HL-60 (cell line): Measurements from ENCODE around the gene MEOX1.
A peak's percentile ranks its signal among the peaks of the same experiment; 100 is the strongest.

Experiments
- DNase-seq, 2 experiments: peaks; one replicate each; pipeline ENCODE4 v3.0.0-alpha.2; 2010 to 2020; ENCODE audit warnings: low read depth in 1 of 2, low spot score in 1 of 2
- H3K27ac ChIP-seq: fragments of 250-450 bp; sonication (Bioruptor Pico); replicated peaks from 2 replicates; pipeline ENCODE4 v1.5.1; 2020; ENCODE audit warnings: mild to moderate bottlenecking, moderate library complexity
- H3K27me3 ChIP-seq: fragments of 250-450 bp; sonication (Bioruptor Pico); 2 replicates; pipeline ENCODE4 v1.5.1; 2021; ENCODE audit warnings: mild to moderate bottlenecking, moderate library complexity; ENCODE audit not compliant: insufficient read depth, poor library complexity, severe bottlenecking
- H3K4me3 ChIP-seq: replicated peaks from 2 replicates; pipeline ENCODE4 v1.5.1; 2011; ENCODE audit warnings: mild to moderate bottlenecking, control low read depth, low read length; ENCODE audit not compliant: insufficient read depth
- GABPA ChIP-seq: IDR thresholded peaks from 2 replicates; pipeline ENCODE4 v1.6.1; 2012; ENCODE audit warnings: low read depth
- POLR2AphosphoS5 ChIP-seq: IDR thresholded peaks from 2 replicates; pipeline ENCODE4 v1.6.1; 2012; ENCODE audit warnings: low read depth
- SPI1 ChIP-seq: IDR thresholded peaks from 2 replicates; pipeline ENCODE4 v1.6.1; 2012; ENCODE audit warnings: low read depth, mild to moderate bottlenecking, borderline replicate concordance
- TF ChIP-seq, protein P1 (sequence below): IDR thresholded peaks from 2 replicates; pipeline ENCODE4 v1.6.1; 2012; ENCODE audit warnings: low read depth; ENCODE audit not compliant: insufficient replicate concordance
- TF ChIP-seq, protein P2 (sequence below): IDR thresholded peaks from one replicate; pipeline ENCODE4 v1.5.1; 2011; ENCODE audit warnings: low read length, control low read depth, inconsistent platforms; ENCODE audit not compliant: insufficient read depth

MEOX1 gene

DNA sequence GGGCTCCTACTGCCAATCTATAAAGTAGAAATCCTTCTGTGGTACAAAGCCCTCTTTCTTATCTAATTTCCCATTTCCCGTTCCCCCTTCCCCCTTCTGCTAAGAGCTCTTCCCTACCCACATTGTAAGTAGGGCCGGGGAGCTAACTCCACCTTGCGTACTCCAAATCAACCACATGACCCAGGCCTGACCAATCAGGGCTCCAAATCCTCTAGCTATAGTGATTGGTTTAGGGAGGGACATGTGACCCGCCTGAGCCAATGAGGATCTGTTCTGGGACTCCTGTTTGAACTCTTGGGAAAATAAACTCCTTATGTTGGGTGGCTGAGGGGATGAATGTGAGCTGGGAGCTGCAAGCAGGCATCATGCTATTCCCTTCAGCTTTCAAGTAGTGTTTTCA lies 40.9 kb upstream of the MEOX1 start:
- H3K27me3 ChIP-seq, result peaks cover 17% of the 10 kb centered on the region
- H3K27ac ChIP-seq, result no peak overlapping the region
- DNase-seq, result peak in 1 of 2 experiments; percentile 23

DNA sequence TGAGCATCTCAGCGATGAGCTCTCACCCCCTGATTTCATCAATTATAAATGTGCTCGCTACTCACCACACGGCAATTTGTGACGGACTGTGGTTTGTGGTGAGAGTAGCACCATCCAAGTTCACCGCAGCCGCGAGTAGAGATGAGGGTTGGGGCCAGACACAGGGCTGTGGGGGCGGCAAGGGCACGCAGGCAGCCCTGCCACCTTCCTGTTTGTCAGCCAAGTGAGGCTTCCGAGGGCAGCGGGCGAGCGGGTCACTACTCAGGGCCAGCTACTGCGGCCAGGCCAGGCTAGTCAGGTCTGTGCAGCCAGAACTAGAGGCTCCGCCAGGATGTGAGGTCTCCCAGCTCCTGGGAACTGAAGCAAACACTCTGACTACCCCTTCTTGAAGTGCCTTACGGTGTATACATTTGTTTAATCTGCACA lies 39.6 kb upstream of the MEOX1 start:
- DNase-seq, result peak; percentile 40 to 70
- no peak for TF ChIP-seq GABPA
- peak; percentile 95 for TF ChIP-seq POLR2AphosphoS5
- Histone ChIP-seq H3K27me3 (peaks cover 15% of the 10 kb centered on the region), H3K4me3 (no peak overlapping the region), H3K27ac (no peak overlapping the region)

More for the DNA sequence above, 40.9 kb upstream of the MEOX1 start:
- no peak for TF ChIP-seq SPI1
- TF ChIP-seq, protein P1, sequence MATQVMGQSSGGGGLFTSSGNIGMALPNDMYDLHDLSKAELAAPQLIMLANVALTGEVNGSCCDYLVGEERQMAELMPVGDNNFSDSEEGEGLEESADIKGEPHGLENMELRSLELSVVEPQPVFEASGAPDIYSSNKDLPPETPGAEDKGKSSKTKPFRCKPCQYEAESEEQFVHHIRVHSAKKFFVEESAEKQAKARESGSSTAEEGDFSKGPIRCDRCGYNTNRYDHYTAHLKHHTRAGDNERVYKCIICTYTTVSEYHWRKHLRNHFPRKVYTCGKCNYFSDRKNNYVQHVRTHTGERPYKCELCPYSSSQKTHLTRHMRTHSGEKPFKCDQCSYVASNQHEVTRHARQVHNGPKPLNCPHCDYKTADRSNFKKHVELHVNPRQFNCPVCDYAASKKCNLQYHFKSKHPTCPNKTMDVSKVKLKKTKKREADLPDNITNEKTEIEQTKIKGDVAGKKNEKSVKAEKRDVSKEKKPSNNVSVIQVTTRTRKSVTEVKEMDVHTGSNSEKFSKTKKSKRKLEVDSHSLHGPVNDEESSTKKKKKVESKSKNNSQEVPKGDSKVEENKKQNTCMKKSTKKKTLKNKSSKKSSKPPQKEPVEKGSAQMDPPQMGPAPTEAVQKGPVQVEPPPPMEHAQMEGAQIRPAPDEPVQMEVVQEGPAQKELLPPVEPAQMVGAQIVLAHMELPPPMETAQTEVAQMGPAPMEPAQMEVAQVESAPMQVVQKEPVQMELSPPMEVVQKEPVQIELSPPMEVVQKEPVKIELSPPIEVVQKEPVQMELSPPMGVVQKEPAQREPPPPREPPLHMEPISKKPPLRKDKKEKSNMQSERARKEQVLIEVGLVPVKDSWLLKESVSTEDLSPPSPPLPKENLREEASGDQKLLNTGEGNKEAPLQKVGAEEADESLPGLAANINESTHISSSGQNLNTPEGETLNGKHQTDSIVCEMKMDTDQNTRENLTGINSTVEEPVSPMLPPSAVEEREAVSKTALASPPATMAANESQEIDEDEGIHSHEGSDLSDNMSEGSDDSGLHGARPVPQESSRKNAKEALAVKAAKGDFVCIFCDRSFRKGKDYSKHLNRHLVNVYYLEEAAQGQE, result no peak
- TF ChIP-seq, protein P2, sequence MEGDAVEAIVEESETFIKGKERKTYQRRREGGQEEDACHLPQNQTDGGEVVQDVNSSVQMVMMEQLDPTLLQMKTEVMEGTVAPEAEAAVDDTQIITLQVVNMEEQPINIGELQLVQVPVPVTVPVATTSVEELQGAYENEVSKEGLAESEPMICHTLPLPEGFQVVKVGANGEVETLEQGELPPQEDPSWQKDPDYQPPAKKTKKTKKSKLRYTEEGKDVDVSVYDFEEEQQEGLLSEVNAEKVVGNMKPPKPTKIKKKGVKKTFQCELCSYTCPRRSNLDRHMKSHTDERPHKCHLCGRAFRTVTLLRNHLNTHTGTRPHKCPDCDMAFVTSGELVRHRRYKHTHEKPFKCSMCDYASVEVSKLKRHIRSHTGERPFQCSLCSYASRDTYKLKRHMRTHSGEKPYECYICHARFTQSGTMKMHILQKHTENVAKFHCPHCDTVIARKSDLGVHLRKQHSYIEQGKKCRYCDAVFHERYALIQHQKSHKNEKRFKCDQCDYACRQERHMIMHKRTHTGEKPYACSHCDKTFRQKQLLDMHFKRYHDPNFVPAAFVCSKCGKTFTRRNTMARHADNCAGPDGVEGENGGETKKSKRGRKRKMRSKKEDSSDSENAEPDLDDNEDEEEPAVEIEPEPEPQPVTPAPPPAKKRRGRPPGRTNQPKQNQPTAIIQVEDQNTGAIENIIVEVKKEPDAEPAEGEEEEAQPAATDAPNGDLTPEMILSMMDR, result no peak
- TF ChIP-seq POLR2AphosphoS5, result no peak
- TF ChIP-seq GABPA, result no peak
- no peak overlapping the region for H3K4me3 ChIP-seq

DNA sequence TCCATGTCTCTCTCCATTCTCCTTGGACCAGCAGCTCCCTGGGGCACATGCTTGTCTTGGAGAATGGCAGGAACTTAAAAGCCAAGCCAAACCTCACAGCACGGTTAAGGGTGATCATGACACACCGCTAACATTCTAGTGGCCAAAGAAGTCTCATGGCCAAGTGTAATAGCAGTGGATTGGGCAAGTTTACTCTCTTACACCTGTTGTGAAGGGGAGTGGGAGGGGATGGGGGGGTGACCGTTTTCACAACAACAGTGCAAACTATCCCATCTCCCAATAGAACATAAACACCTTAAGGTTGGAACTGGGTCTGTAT lies 37.7 kb upstream of the MEOX1 start:
- H3K27me3 ChIP-seq, result peaks cover 9% of the 10 kb centered on the region
- TF ChIP-seq GABPA, result no peak
- TF ChIP-seq, protein P2, result no peak
- TF ChIP-seq, protein P1, result no peak
- TF ChIP-seq POLR2AphosphoS5, result no peak
- TF ChIP-seq SPI1, result no peak
- DNase-seq, result no peak
- H3K4me3 ChIP-seq, result no peak overlapping the region
- no peak overlapping the region for H3K27ac ChIP-seq

DNA sequence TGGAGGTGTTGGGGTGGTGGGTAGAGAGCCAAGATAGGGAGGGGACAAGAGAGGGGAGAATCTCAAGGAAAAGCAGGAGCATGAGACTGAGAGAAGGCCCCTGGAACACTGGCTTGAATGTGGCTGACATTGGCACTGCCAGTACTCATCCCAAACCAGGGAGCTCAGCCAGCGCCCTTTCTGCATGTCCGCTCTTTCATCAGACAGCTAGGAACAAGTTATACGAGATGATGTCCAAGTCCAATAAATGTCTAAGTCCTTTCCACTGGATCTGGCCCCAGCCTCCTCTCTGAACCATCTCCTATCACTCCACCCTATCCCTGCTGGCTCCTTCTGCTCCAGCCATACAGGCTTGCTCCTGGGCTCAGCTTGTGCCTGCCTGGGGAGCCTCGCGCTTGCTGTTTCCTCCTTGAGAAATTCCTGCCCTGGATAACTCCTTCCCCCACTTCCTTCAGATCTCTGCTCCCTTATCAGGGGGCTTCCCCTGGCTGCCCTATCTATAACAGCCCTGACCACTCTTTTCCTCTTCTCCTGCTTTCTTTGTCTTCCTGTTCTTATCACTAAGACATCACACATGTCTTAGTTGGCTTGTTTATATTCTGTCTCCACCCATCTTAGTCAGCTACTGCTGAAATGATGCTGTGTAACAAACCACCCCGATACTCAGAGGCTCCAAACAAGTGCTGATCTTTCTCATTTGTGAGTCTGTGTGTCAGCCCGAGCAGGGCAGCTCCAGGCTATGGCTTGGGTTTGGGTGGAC lies 37.1 kb upstream of the MEOX1 start:
- H3K4me3 ChIP-seq, result no peak overlapping the region
- TF ChIP-seq, protein P2, result no peak
- TF ChIP-seq, protein P1, result no peak
- TF ChIP-seq POLR2AphosphoS5 (no peak), GABPA (no peak), SPI1 (no peak)
- H3K27ac ChIP-seq, result no peak overlapping the region
- H3K27me3 ChIP-seq, result peaks cover 9% of the 10 kb centered on the region
- DNase-seq, result no peak
